Islet of Langerhans (tissue), 1 donor: ENCODE results near the gene WTAP.
"Not testable (repeated sequence)": the region's sequence is repeated elsewhere in the genome, so short reads cannot be mapped to it uniquely, and the experiment has no call there.

Source experiments
- FAIRE-seq: peaks from one replicate; lab custom pipeline; 2011; peaks lifted over from hg19 to GRCh38; lab: Jason Lieb, UNC

The WTAP gene

DNA sequence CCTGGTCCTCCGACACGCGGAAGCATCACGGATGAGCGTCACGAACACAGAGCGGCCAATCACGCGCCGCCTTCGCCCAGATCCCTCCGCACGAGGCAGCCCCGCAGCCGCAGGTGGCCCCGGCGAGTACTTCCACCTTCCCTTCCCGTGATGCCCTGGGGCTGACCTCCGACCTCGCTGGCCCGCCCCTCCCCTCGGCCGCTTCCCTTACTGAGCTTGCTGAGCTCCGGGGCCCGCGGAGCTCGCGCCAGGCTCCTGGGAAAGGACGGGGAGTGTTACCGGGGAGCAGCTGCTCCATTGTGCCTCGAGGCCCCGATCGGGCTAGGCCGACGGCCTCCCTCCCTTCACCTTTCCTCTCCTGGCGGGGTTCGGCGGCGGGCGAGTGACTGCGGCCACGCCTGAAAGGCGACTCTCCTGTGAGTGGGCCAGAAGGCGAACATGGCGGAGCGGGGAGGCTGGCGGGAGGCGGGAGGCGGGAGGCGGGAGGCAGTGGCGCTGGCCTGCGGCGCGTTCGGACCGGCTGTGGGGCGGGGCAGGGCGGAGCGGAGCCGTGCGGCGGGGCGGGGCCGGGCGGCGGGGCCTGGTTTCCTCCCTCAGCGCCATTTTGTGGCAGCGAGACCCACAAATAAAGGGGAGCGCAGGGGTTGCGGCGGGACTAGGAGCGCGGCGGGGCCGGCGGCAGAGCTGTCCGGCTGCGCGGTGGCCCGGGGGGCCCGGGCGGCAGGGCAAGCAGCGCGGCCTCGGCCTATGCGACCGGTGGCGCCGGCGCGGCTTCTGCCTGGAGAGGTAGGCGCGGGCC is at the start of gene WTAP:
Gene WTAP (plus strand): TSS at position 589 of the 799 bp plus-strand sequence. CDS start 8,760 bp downstream, outside the sequence.
- FAIRE-seq = no peak

DNA sequence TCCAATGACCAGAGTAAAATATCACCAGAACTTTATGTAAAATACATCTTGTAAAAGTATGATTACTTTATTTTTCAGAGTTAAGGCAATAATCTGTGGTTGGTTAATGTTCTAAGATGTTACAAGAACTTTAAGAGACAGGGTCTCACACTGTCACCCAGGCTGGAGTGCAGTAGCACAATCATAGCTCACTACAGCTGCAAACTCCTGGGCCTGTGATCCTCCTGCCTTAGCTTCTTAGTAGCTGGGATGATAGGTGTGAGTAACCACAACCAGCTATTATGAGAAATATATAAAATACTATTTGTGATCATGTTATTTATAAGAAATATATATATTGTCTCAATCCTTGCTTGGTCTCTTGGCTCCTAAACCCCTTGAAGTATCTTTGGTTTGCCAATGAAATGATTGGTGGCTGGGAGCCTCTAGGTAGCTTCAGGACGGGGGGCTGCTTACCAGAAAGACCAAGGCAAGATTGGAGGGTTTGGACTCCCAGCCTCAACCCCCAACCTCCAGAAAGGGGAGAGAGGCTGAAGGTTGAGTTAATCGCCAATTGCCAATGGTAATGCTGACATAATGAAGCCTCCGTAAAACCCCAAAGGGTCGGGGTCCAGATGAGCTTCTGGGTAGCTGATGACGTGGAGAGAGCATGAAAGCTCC is 49.7 kb upstream of the WTAP start:
- no peak for FAIRE-seq

DNA sequence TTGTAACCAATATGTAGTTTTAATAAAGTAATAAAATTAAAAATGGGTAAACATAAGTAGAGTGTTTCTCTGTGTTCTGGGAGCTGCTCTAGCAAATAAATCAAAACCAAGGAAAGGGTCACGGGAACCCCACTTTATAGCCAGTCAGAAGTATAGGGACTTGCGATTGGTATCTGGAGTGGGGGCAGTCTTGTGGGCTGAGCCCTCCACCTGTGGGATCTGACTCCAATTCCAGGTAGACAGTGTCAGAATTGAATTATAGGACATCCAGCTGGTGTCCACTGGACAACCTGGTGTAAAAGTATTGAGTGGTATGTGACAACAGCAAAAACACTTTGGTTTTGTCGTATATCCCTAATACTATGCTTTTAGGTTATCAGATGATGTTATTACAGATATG is 48.7 kb upstream of the WTAP start:
- no peak for FAIRE-seq

DNA sequence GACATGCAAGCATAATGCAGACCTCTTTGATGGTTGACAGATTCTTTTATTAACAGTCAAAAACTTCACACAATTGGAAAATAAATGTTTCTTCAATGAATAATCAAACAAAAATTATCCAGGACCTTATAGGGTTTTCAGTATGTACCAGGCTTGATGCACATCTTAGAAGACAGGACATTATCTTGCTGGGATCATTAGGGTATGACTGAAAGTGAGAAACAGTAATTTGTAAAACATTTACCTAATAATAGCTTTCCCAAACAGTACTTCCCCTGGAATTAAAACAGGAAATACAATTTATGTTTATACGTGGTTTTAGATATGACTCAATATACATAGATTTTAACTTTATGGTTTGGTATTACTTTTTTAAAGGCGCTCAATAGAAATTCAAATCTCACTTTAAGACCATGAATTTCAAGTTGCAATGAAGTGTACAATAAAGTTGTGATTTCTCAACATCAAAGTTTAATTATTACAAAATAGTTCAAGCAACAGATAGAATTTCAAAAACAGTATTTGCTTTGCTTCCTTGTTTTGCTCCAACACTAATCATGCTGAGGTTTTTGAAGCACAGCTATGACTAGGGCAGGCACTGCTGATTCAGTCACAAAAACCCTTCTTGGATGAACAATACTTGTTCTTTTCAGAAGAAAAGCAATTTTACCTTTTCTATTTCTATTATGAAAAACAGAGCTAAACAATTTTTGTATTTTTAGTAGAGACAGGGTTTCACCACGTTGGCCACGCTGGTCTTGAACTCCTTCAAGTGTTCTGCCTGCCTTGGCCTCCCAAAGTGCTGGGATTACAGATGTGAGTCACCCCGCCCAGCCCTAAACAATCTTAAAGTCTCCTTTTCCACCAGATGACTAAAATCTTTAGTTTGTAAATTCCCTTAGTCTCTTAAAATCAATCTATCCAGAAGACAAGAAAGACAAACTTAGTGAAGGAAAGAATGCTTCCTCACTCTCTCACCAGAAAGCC is 47.9 kb upstream of the WTAP start:
- FAIRE-seq = peak; percentile 66

DNA sequence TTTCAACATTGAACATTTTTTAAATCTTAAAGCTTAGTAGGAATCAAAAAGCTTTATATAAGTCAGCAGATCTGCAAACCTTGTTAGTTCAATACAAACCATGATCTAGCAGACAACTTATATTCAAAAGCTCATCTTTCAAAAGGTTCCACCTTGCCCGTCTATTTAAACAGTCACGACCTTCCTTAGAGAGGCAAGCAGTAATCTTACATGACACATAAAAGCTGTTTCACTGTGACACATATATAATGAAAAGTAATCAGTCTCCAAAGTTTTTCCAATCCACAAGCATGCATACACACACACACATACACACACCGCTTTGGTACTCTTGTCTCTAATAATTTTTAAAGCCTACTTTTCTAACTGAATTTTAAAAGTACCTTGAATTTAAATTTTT is 47.2 kb upstream of the WTAP start:
- FAIRE-seq = no peak

DNA sequence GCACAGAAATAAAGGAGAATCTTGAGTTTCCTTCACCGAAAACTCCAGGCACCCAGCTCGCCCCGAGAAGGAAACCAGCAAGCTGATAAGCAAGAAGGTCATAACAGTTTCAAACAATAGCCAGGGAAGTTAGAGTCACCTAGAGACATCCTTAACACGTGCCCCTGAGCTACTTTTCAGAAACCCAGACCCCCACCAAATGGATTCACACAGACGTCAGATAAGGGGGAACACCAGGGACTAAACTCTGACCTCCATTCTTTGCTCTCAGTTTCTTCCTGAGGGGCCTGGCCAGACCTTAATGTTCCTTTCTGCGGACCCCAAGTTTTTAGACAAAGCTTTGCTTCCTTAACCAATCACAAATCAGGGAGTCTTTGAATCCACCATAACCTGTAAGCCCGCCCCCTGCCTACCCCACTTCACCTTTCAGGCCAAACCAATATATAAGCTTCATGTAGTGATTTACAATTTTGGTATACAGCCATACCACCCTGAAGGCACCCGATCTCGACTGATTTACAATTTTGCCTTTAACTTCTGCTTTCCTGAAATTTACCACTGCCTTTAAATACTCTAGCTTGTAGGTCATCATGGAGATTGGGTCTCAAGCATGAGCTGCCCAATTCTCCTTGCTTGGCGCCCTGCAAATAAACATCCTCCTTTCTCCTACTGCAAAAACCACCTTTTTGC is 46.0 kb upstream of the WTAP start:
- no peak for FAIRE-seq

DNA sequence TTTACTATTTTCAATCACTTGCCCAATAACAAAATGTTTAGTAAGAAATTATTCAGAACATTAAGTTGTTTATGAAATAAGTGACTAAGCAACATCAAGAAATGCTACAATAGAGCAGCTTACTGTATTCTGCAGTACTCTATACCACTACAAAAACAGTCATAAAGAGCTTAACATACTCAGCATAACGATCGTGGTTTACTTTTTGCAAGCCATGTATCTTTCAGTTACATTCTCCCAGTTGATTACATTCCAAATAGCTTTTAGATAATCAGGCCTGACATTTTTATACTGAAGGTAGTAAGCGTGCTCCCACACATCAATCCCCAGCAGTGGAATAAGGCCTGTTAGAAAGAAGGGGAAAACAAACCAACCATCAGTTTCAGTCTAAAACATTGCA is 45.0 kb upstream of the WTAP start:
- no peak for FAIRE-seq

DNA sequence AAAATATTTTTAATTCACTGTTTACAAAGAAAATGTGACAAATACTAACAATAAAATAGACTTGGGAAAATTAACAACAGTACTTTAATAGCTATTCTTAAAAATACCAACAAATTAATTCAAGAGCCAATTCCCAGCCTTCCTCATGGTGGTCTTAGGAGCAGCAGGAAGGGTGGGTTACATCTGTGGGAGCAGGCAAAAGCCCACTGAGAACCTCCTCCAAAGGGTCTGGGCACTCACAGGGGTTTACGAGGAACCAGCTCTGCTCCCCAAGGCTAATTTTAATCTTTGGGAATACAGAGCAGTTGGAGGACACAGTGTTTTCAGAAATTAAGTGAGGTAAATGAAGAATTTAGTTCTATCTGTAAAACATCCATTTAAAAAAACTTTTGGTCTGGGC is 44.5 kb upstream of the WTAP start:
- FAIRE-seq = no peak

DNA sequence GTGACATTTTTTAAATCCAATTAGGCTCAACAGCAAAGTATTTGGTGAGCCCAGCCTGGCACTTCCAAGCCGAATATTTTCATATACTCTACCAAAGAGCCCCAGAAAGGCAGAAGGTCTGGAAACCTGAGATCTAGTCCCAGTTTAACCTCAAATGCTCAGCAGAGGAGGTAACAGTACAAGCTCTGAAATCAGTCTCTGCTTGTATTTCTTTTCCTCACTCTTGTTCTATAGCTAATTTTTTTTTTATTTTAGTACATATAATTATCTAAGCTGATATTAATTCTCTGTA is 43.3 kb upstream of the WTAP start:
- no peak for FAIRE-seq

DNA sequence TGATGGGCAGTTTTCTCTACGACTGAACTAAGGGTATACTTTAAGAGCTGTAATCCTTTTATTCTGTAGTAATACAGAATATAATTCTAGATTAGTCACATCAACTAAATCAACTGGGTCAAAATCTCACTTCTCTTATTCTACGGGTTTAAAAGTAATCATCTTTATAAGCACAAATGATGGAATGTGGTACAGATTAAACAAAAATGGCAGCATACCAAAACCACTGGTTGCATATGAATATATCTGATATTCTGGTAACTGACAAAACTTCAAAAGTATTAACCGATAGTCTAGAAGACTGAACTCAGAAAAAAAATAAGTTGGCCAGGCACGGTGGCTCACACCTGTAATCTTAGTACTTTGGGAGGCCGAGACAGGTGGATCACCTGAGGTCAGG is 41.3 kb upstream of the WTAP start:
- no peak for FAIRE-seq

DNA sequence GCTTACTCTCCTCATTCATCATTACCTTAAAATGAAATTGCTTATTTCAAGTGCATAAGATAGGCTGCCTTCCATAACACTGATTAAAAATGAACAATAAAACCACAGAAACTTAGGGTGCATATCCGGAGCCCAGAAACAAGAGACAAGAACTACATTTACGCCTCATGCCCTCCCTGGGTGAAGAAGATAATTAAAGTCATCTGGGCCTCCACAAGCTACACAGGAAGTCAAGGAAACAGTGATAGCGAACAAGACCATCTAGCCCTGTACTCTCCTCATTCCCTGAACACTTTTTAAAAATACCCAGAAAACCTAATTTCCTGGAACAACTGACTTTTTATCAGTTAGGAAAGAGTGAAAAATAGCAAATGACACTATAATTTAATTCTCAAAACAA is 40.6 kb upstream of the WTAP start:
- FAIRE-seq = no peak

DNA sequence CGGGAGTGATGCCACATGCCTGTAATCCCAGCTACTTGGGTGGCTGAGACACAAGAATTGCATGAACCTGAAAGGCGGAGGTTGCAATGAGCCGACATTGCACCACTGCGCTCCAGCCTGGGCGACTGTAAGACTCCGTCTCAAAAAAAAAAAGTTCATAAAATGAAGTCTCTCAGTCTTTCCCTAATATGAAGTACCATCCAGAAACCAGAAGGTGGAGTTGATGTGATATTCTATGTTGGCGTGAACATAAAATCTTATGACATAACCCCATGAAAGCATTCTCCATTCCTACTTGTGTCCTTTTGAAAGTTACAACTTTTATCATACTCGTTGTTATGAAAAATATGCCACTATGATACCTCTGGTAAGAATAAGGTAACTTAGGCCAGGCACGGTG is 40.0 kb upstream of the WTAP start:
- FAIRE-seq = no peak

DNA sequence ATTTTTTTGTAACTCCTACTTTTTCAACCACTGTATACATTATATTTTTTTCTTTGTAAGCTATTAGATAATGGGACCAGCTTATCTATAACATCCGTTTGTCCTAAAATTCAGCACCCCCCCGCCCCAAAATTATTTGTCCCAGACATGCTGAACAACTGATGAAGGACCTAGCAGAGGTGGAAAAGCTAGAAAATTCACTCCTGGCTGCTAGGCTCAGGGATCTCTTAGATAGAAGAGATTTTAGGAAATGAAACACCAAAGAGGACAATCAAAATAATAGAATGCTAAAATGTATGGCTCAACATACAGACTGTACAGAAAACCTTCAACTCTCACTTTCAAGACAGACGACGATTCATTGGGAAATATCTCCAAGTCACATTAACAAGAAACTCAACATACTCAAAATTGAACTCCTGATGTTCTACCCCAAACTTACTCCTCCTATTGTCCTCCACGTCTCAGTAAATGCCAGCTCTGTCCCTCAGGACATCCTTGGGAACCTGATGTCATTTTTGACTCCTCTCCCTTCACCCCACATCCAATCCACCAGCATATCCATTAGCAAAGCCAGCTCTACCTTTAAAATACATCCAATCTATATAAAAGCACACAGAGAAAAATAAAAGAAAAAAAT is 38.9 kb upstream of the WTAP start:
- FAIRE-seq = no peak

DNA sequence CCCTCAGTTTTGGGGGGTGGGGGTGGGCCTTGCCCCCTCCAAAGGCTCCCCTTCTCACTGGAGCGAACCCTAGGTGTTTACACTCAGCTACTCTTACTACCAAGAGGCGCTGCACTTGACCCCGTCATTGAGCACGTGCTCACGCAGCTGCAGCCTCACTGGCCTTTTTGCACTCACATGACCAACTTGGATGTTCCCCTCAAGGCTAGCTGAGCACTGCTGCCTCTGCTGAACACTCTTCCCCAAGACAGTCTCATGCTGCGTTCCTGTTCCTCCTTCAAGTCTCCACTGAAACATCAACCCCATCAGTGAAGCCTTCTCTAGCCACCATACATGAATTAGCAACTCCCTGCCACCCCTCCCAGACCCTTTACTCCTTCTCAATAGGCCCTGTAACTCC is 38.3 kb upstream of the WTAP start:
- FAIRE-seq = no peak

DNA sequence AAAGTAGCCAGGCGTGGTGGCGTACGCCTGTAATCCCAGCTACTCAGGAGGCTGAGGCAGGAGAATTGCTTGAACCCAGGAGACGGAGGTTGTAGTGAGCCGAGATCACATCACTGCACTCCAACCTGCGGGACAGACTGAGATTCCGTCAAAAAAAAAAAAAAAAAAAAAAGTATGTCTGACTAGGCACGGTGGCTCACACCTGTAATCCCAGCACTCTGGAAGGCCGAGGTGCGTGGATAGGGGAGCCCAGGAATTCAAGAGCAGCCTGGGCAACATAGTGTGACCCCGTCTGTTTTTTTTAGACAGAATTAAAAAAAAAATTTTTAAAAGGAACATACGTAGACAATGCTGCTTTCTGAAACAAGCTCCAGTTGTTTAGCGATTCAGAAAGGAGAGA is 37.2 kb upstream of the WTAP start:
- not testable (repeated sequence) for FAIRE-seq

DNA sequence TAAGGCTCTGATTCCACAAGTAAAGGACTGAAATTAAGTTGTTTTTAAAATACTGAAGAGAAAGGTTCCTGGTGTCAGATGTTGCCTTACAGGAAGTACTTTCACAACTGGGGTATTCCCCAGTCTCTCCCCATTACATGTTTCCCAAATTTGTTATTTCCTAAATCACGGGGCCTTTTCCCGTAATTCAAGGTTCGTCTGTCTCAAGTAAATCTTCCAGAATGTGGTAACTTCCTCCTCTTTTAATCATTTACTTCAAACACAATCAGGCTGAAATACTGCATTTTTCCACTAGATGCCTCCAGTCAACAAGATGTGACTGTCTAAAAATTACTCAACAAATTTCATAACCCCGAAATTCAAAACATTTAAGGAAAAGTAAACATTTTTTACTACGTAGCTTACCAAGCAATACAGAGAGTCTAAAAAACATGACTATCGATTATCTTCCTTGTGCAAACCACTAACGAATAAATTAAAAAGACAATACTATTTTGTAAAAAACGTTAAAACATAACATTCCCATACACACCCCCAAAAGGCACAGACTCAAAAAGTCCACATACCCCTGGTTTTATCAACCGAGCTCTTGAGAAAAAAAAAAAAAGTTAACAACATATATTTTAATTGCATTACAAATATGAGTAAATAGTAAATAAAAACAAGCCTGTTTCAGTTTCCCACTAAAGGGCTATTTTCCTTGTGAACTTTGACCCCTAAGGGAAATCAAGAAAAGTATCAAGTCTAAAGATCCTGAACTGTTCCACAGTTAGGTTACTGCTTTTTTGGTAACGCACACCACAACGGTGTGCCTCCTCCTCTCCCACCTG is 36.0 kb upstream of the WTAP start:
- peak; percentile 98 for FAIRE-seq

DNA sequence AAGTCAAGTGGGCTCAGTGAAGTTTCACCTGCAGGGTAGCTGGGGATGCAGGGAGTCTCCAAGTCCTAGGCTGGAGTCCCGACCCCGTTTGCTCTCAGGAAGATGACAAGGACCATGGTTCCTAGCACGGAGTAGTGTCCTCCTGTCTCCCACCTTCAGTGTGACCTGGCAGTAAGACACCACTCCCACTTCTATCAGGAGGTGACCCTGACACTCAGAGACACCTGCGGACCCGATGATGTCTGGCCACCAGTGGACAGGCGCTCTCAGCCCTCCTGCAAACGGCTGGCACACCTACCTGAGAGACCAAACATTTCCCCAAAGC is 35.4 kb upstream of the WTAP start:
- FAIRE-seq = no peak

DNA sequence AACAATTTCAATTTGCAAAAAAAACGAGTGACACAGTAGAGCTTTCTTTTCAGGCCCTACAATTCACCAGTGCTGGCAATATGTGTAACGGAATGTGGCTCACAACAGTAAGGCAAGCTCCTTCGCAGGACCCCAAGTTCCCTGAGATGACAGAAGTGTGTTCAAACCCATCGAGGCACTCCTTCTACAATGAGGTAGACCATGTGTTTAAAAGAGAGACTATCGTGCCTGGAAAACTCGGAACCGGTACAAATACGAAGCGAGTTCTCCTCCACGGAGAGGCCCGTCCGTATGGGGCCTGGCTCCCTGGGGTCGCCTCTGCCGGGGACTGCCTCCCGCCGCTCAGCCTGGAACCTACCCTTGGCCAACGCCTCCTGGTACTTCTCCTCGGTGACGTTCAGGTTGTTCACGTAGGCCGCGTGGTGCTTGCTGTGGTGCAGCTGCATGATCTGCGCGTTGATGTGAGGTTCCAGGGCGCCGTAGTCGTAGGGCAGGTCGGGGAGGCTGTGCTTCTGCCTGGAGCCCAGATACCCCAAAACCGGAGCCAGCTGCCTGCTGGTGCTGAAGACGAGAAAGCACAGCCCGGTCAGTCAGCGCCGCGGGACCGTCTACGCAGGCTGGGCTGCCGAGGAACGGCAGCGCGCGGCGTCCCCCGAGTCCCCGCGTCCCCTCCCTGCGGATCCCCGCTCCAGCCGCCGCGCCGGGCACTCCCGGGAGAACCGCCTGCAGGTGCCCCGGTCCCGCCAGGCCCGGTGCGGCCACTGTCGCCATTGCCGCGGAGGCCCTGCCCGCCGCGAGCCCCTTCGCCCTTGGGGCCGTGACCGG is 34.8 kb upstream of the WTAP start:
- FAIRE-seq = no peak

DNA sequence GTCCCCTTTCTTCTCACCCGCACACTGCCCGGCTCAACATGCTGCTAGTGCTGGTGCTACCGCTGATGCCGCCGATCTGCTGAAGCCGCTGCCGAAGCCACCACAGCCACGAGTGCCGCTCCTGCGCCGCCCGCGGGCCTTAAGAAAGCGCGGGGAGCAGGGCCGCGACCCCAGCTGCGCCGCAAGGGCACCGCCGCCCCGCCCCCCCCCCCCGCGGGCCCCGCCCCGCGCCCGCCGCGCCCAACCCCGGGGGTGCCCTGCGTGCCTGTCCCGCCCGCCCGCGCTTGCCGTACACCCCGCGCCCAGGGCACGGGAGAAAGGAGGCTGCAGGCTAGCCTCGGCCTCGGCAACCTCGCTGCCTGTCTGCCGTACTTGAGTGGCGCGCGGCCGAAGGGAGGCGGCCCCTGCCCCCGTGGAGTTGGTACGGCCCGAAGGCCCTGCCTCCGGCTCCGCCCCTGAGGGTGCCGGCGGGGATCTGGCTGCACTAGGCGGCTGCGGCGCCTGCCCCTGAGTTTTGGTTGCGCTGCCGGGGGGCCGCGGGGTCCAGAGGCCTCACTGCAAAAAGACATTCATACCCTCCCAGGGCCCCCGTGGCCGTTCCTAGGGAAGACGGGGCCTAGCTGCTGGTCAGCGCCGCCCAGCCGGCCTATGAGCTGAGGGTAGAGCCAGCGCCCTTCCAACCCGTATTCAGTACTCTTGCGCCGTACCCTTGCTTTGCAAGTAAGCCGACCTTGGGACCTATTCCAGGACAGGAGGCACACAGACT is 34.0 kb upstream of the WTAP start, which contains the start of gene SOD2:
Gene SOD2 (minus strand): TSS at position 114 of the 766 bp plus-strand sequence. CDS start 74 bp downstream, at position 40.
- no peak for FAIRE-seq
